HepG2 (cell line): ENCODE measurements around the gene E2F3. TPM values are rescaled to one million over a fixed set of nuclear protein-coding genes. Genes with fewer than 3 reads are reported as not detected.

ENCODE experiments used
- ARNT2 ChIP-seq: sonication (generic); formaldehyde crosslinking; IDR thresholded peaks from 2 replicates; pipeline ENCODE4 v1.8.0; 2022; ENCODE audit warnings: mild to moderate bottlenecking, low read depth, missing genetic modification reagents, moderate library complexity
- CREB1 ChIP-seq, 2 experiments: fragments of 450-650 bp in 1 of 2; IDR thresholded peaks; 2 replicates each; pipeline ENCODE4 v1.6.1; 2016 to 2017; ENCODE audit warnings: control low read depth in 1 of 2, mild to moderate bottlenecking in 1 of 2, missing compliant biosample characterization in 1 of 2, missing genetic modification characterization in 1 of 2
- DDIT3 ChIP-seq: sonication (generic); formaldehyde crosslinking; IDR thresholded peaks from 2 replicates; pipeline ENCODE4 v1.4.0; 2020; ENCODE audit warnings: mild to moderate bottlenecking, missing genetic modification reagents
- FOXP4 ChIP-seq: sonication (generic); formaldehyde crosslinking; IDR thresholded peaks from 2 replicates; pipeline ENCODE4 v1.4.0; 2020; ENCODE audit warnings: missing genetic modification reagents
- HOXA3 ChIP-seq: sonication (generic); formaldehyde crosslinking; IDR thresholded peaks from 2 replicates; pipeline ENCODE4 v1.5.0; 2020; ENCODE audit warnings: missing genetic modification reagents
- MZF1 ChIP-seq: sonication (generic); formaldehyde crosslinking; IDR thresholded peaks from 2 replicates; pipeline ENCODE4 v1.8.1; 2023; ENCODE audit warnings: mild to moderate bottlenecking, missing genetic modification reagents, borderline replicate concordance
- PCBP2 ChIP-seq: fragments of 200-400 bp; formaldehyde crosslinking; optimal IDR thresholded peaks from 2 replicates; pipeline ENCODE3; 2018; ENCODE audit warnings: low read length, low read depth; ENCODE audit not compliant: poor library complexity, severe bottlenecking
- RBM22 ChIP-seq: fragments of 200-400 bp; formaldehyde crosslinking; optimal IDR thresholded peaks from 2 replicates; pipeline ENCODE3; 2017; ENCODE audit warnings: mild to moderate bottlenecking, low read length, moderate library complexity
- RERE ChIP-seq: IDR thresholded peaks from 2 replicates; pipeline ENCODE4 v1.6.1; 2016; ENCODE audit warnings: low read depth, missing genetic modification reagents, missing compliant biosample characterization
- SAFB2 ChIP-seq: sonication (generic); formaldehyde crosslinking; IDR thresholded peaks from 2 replicates; pipeline ENCODE4 v1.5.1; 2020; ENCODE audit warnings: missing genetic modification reagents, low read depth, mild to moderate bottlenecking, borderline replicate concordance
- SALL1 ChIP-seq: sonication (generic); formaldehyde crosslinking; IDR thresholded peaks from 2 replicates; pipeline ENCODE4 v1.8.0; 2022; ENCODE audit warnings: mild to moderate bottlenecking, missing genetic modification reagents
- TFDP1 ChIP-seq: IDR thresholded peaks from 2 replicates; pipeline ENCODE4 v1.6.1; 2016; ENCODE audit warnings: missing compliant biosample characterization, missing genetic modification reagents, borderline replicate concordance
- WIZ ChIP-seq: sonication (generic); formaldehyde crosslinking; IDR thresholded peaks from 2 replicates; pipeline ENCODE4 v1.5.1; 2020; ENCODE audit warnings: mild to moderate bottlenecking, missing genetic modification reagents
- ZFP62 ChIP-seq: sonication (generic); formaldehyde crosslinking; IDR thresholded peaks from 2 replicates; pipeline ENCODE4 v1.4.0; 2020; ENCODE audit warnings: missing genetic modification reagents
- ZNF10 ChIP-seq: sonication (generic); formaldehyde crosslinking; IDR thresholded peaks from 2 replicates; pipeline ENCODE4 v1.4.0; 2020; ENCODE audit warnings: mild to moderate bottlenecking, low read depth, missing genetic modification reagents, borderline replicate concordance
- ZNF660 ChIP-seq: sonication (generic); formaldehyde crosslinking; IDR thresholded peaks from 2 replicates; pipeline ENCODE4 v1.5.1; 2020; ENCODE audit warnings: mild to moderate bottlenecking, low read depth, missing genetic modification reagents, borderline replicate concordance
- ZNF713 ChIP-seq: sonication (generic); formaldehyde crosslinking; IDR thresholded peaks from 2 replicates; pipeline ENCODE4 v1.4.0; 2020; ENCODE audit warnings: mild to moderate bottlenecking, missing genetic modification reagents
- ZNF780A ChIP-seq: sonication (generic); formaldehyde crosslinking; IDR thresholded peaks from 2 replicates; pipeline ENCODE4 v1.8.0; 2022; ENCODE audit warnings: mild to moderate bottlenecking, missing genetic modification reagents, moderate library complexity
- ZSCAN30 ChIP-seq: sonication (generic); formaldehyde crosslinking; IDR thresholded peaks from 2 replicates; pipeline ENCODE4 v1.5.0; 2020; ENCODE audit warnings: mild to moderate bottlenecking, missing genetic modification reagents
- polyA plus RNA-seq, 8 experiments: library from polyadenylated mRNA; depleted of rRNA in 3 of 8; stranded (reverse) in 7 of 8; unstranded in 1 of 8; fragments of >200 nt; fragmentation: Illumina TruSeq in 4 of 8; extraction: Trizol in 4 of 8; gene quantifications; 2 replicates each; pipeline versions ENCODE4 v1.2.1 to v1.2.3, GENCODE V29; 2011 to 2016; ENCODE audit warnings: low read depth in 4 of 8, missing spikeins in 1 of 8, mixed read lengths in 1 of 8; ENCODE audit not compliant: insufficient read depth in 1 of 8
- total RNA-seq, 5 experiments: library from RNA; depleted of rRNA; stranded (reverse); fragments of >200 nt; fragmentation: Illumina TruSeq; extraction: Trizol; gene quantifications; 2 replicates each; pipeline ENCODE4 v1.2.3, GENCODE V29; 2016; ENCODE audit warnings: low read depth in 1 of 5
- TF ChIP-seq, protein P1 (sequence below): sonication (generic); formaldehyde crosslinking; IDR thresholded peaks from 2 replicates; pipeline ENCODE4 v1.4.0; 2020; ENCODE audit warnings: missing genetic modification reagents

Gene E2F3
- total and polyA plus RNA-seq, 2 of the 13 experiments (the other 11 are each of a cell fraction or from before 2014, with no cell fraction given), result 8.5 to 12.7 TPM

- TF ChIP-seq TFDP1 (CRISPR knock-in tag) (no peak), ZNF10 (CRISPR knock-in tag) (no peak), ARNT2 (CRISPR knock-in tag) (no peak), MZF1 (CRISPR knock-in tag) (no peak), SALL1 (CRISPR knock-in tag) (no peak), WIZ (CRISPR knock-in tag) (no peak), SAFB2 (no peak), CREB1 (IDR thresholded peaks at IDR 0.05) (no peak), CREB1 (CRISPR knock-in tag; IDR thresholded peaks at IDR 0.05) (no peak; the same call in 1 of the 2 replicates), ZFP62 (CRISPR knock-in tag) (no peak), ZNF780A (CRISPR knock-in tag) (no peak), ZNF660 (CRISPR knock-in tag) (no peak), HOXA3 (CRISPR knock-in tag) (no peak), RERE (CRISPR knock-in tag) (no peak), RBM22 (peak; percentile 24), PCBP2 (peak; percentile 17), ZNF713 (no peak), FOXP4 (CRISPR knock-in tag) (no peak), DDIT3 (CRISPR knock-in tag) (no peak), ZSCAN30 (no peak)
- TF ChIP-seq, protein P1, sequence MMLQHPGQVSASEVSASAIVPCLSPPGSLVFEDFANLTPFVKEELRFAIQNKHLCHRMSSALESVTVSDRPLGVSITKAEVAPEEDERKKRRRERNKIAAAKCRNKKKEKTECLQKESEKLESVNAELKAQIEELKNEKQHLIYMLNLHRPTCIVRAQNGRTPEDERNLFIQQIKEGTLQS, result no peak
These were observed 2.3 kb downstream of the E2F3 start (continued) for GRCh38 chr6:20403766-20404640.
